GM21360 (cell line): ENCODE data around the gene WDR59.

ENCODE experiments used
- ATAC-seq: cut with Tn5 transposase; IDR thresholded peaks from one replicate; pipeline ENCODE4 v1.9.1; 2021; ENCODE audit warnings: mild to moderate bottlenecking, moderate library complexity; ENCODE audit not compliant: unreplicated experiment

WDR59 gene

DNA sequence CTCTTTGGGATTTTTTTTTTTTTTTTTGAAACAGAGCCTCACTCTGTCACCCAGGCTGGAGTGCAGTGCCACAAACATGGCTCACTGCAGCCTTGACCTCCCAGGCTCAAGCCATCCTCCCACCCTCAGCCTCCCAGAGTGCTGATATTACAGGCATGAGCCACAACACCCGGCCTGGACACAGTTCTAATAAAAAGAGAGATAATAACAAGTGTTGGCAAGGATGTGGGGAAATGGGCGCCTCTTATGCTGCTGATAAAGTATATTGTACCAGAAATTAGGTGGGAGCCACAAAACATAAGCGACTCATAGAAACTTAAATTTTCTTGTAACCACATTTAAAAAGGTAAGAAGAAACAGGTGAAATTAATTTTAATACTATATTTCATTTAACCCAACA lies 159.9 kb downstream of the WDR59 start:
- no peak for ATAC-seq
